Measurements from ENCODE around the gene STXBP6. TPM values are rescaled to one million over a fixed set of nuclear protein-coding genes. Genes with fewer than 3 reads are reported as not detected.
A peak's percentile ranks its signal among the peaks of the same experiment; 100 is the strongest.

The STXBP6 gene
- total and polyA plus RNA-seq, 2 of the 13 experiments (the other 11 are each of a cell fraction or from before 2014, with no cell fraction given): 35.3 to 42.8 TPM

GRCh38 chr14:24818058-24818822, 231.7 kb downstream of the STXBP6 start (continued):
- TF ChIP-seq AKNA (CRISPR knock-in tag; IDR thresholded peaks at IDR 0.05; ENCODE audit: borderline replicate concordance) (no peak), ZNF672 (CRISPR knock-in tag; IDR thresholded peaks at IDR 0.05) (no peak), AGO2 (optimal IDR thresholded peaks at IDR 0.05; ENCODE audit: low read depth, low read length) (no peak), ZNF713 (CRISPR knock-in tag; IDR thresholded peaks at IDR 0.05) (no peak), REXO4 (CRISPR knock-in tag; IDR thresholded peaks at IDR 0.05; ENCODE audit: borderline replicate concordance) (no peak; the same call in 1 of the 2 replicates), ZNF335 (CRISPR knock-in tag; IDR thresholded peaks at IDR 0.05) (peak; percentile 80; the same call in 1 of the 2 replicates), SRY (CRISPR knock-in tag; IDR thresholded peaks at IDR 0.05) (peak; percentile 98; the same call in 1 of the 2 replicates), NFKBIZ (CRISPR knock-in tag; IDR thresholded peaks at IDR 0.05) (peak; percentile 58; the same call in 1 of the 2 replicates), NFE2L2 (IDR thresholded peaks at IDR 0.05; ENCODE audit: low read length) (0 out of 2 replicates have a peak, but pooled peaks have one; percentile 21), ZNF891 (CRISPR knock-in tag; IDR thresholded peaks at IDR 0.05) (peak; percentile 91), ZNF136 (CRISPR knock-in tag; IDR thresholded peaks at IDR 0.05; ENCODE audit: low read depth) (peak; percentile 98), PHF20 (CRISPR knock-in tag; IDR thresholded peaks at IDR 0.05) (peak; percentile 61), RFX3 (CRISPR knock-in tag; IDR thresholded peaks at IDR 0.05) (no peak), HMGA1 (CRISPR knock-in tag; conservative IDR thresholded peaks at IDR 0.05) (no peak), ATRX (CRISPR knock-in tag; IDR thresholded peaks at IDR 0.05; ENCODE audit: borderline replicate concordance) (no peak), NFKB2 (CRISPR knock-in tag; IDR thresholded peaks at IDR 0.05; ENCODE audit: borderline replicate concordance) (peak; percentile 88), GMEB1 (CRISPR knock-in tag; IDR thresholded peaks at IDR 0.05; ENCODE audit: borderline replicate concordance) (peak; percentile 71), HDAC6 (IDR thresholded peaks at IDR 0.05; ENCODE audit: low read depth, low read length) (no peak), HNRNPK (IDR thresholded peaks at IDR 0.05; ENCODE audit: low read depth, low read length, poor library complexity, severe bottlenecking) (no peak), ZNF232 (CRISPR knock-in tag; IDR thresholded peaks at IDR 0.05; ENCODE audit: borderline replicate concordance) (peak; percentile 92; the same call in 1 of the 2 replicates), FOXC1 (CRISPR knock-in tag; IDR thresholded peaks at IDR 0.05; ENCODE audit: borderline replicate concordance) (peak; percentile 76), RFXAP (CRISPR knock-in tag; IDR thresholded peaks at IDR 0.05; ENCODE audit: borderline replicate concordance) (peak; percentile 95), ATM (IDR thresholded peaks at IDR 0.05; ENCODE audit: borderline replicate concordance) (no peak), CCAR2 (optimal IDR thresholded peaks at IDR 0.05; ENCODE audit: low read depth, low read length) (peak; percentile 57), PTBP1 (IDR thresholded peaks at IDR 0.05; ENCODE audit: low read depth, low read length, poor library complexity, severe bottlenecking) (no peak)

All from HepG2 (cell line).